NT2/D1 (cell line): Measurements from ENCODE around the gene MEIS2.

Experiments used
- SUZ12 ChIP-seq: IDR thresholded peaks from 2 replicates; pipeline ENCODE4 v1.6.1; 2011; ENCODE audit not compliant: insufficient read length, insufficient read depth; ENCODE audit errors: extremely low read depth
- YY1 ChIP-seq: IDR thresholded peaks from 2 replicates; pipeline ENCODE4 v1.6.1; 2011; ENCODE audit not compliant: insufficient read length, insufficient read depth
- ZNF274 ChIP-seq: IDR thresholded peaks from 2 replicates; pipeline ENCODE4 v1.6.1; 2011; ENCODE audit warnings: mild to moderate bottlenecking, low read depth, low read length

DNA sequence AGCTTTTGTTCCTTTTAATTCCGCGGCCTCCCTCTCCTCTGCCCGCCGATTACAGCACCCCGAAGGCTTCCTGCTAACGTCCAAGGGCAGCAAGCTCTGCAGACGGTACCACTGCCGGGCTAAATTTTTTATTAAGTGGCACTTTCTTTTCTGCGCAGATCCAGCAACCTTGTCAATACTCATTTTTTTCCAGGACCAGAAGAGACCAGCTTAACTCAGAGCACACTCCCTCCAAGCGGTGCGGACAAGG lies 542 bp upstream of the MEIS2 start:
- TF ChIP-seq ZNF274 (no peak), SUZ12 (no peak), YY1 (no peak)
